GM21825 (cell line): ENCODE results near the gene MROH7.

Experiments used
- ATAC-seq: cut with Tn5 transposase; IDR thresholded peaks from one replicate; pipeline ENCODE4 v1.9.1; 2021; ENCODE audit warnings: mild to moderate bottlenecking, moderate library complexity; ENCODE audit not compliant: unreplicated experiment

MROH7 gene

GRCh38 chr1:54649130-54649898, 7.7 kb downstream of the MROH7 start:
- no peak for ATAC-seq

GRCh38 chr1:54649921-54650320, 8.3 kb downstream of the MROH7 start:
- ATAC-seq, result no peak

- ATAC-seq, result no peak
Measured at GRCh38 chr1:54650417-54650816, 8.8 kb downstream of the MROH7 start.

GRCh38 chr1:54651608-54652007, 10.0 kb downstream of the MROH7 start:
- no peak for ATAC-seq

- ATAC-seq, result no peak
Measured at GRCh38 chr1:54652168-54652567, 10.6 kb downstream of the MROH7 start.

- no peak for ATAC-seq
Measured at GRCh38 chr1:54653036-54653435, 11.4 kb downstream of the MROH7 start.

GRCh38 chr1:54658164-54658913, 16.8 kb downstream of the MROH7 start:
- ATAC-seq, result no peak

GRCh38 chr1:54663725-54664124, 22.1 kb downstream of the MROH7 start:
- ATAC-seq, result no peak

- ATAC-seq, result no peak
Measured at GRCh38 chr1:54664364-54664763, 22.8 kb downstream of the MROH7 start.

- ATAC-seq, result no peak
Measured at GRCh38 chr1:54665852-54666251, 24.3 kb downstream of the MROH7 start.

- ATAC-seq, result no peak
Measured at GRCh38 chr1:54666333-54666732, 24.7 kb downstream of the MROH7 start.

- no peak for ATAC-seq
Measured at GRCh38 chr1:54667797-54668196, 26.2 kb downstream of the MROH7 start.

GRCh38 chr1:54668567-54668966, 27.0 kb downstream of the MROH7 start:
- ATAC-seq, result no peak

GRCh38 chr1:54671985-54672608, 30.5 kb downstream of the MROH7 start:
- ATAC-seq, result peak; percentile 47

GRCh38 chr1:54678776-54679643, 37.4 kb downstream of the MROH7 start:
- no peak for ATAC-seq

- no peak for ATAC-seq
Measured at GRCh38 chr1:54679706-54680105, 38.1 kb downstream of the MROH7 start.

- ATAC-seq, result no peak
Measured at GRCh38 chr1:54680387-54680786, 38.8 kb downstream of the MROH7 start.

- no peak for ATAC-seq
Measured at GRCh38 chr1:54681358-54681757, 39.8 kb downstream of the MROH7 start.

- no peak for ATAC-seq
Measured at GRCh38 chr1:54683453-54683852, 41.9 kb downstream of the MROH7 start.

GRCh38 chr1:54685335-54685905, 43.8 kb downstream of the MROH7 start:
- no peak for ATAC-seq

GRCh38 chr1:54686155-54686554, 44.6 kb downstream of the MROH7 start:
- ATAC-seq, result no peak
